ENCODE data around the gene GMNC.

The GMNC gene

DNA sequence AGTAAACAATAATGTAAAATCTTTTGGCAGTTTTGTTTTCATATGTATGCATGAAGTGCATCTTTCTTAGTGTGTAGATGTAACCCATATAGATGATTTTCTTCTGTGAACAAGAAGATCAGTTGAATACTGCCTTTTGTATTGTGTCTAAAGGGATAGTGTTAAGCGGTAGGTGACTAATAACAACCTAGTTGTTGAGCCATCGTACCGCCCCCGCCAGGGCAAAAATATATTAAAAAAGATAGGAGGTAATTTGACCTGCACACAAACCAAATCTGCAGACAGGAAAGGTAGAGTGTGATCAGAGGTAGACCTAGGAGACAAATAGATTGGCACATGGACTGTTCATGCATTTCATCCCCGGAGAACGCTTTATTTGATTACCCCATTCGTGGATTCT lies 3.3 kb upstream of the GMNC start:
- TF ChIP-seq CTCF (IDR thresholded peaks at IDR 0.05), result no peak
- no peak for DNase-seq (ENCODE audit: low spot score)
- H3K4me3 ChIP-seq, result no peak overlapping the region
- no peak overlapping the region for H3K27ac ChIP-seq

DNA sequence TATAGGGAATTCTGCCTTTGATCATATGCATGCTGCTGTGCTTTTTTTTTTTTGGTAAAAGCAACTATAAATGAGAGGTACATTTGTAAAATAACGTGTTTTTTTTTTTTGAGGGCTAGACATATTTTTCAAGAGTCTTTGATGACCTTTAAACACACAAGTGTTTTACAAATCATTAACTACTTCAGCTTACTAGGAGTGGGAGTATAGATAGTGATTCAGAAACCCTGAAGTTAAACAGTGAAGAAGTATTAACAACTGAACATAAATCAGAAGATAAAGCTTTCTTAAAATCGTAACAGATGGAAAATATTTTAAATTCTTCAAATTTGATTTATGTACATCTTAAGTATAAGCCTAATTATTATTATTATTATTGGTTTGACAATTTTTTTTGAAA lies 2.9 kb upstream of the GMNC start:
- no peak for TF ChIP-seq CTCF (IDR thresholded peaks at IDR 0.05)
- Histone ChIP-seq H3K27ac (no peak overlapping the region), H3K4me3 (no peak overlapping the region)
- DNase-seq (ENCODE audit: low spot score), result no peak

- no peak for TF ChIP-seq CTCF (IDR thresholded peaks at IDR 0.05)
- Histone ChIP-seq H3K4me3 (no peak overlapping the region), H3K27ac (no peak overlapping the region)
- DNase-seq (ENCODE audit: low spot score), result no peak
These were observed 1.5 kb upstream of the GMNC start for GRCh38 chr3:190864002-190864401.

- no peak for TF ChIP-seq CTCF (IDR thresholded peaks at IDR 0.05)
- DNase-seq (ENCODE audit: low spot score), result no peak
- Histone ChIP-seq H3K27ac (peak overlapping the region; percentile 70 to 73), H3K4me3 (peak overlapping the region; percentile 85)
These were observed 598 bp upstream of the GMNC start for GRCh38 chr3:190863119-190863465.

- DNase-seq (ENCODE audit: low spot score), result no peak
- Histone ChIP-seq H3K27ac (no peak overlapping the region), H3K4me3 (no peak overlapping the region)
- no peak for TF ChIP-seq CTCF (IDR thresholded peaks at IDR 0.05)
These were observed 2.0 kb downstream of the GMNC start for GRCh38 chr3:190860521-190860920.

DNA sequence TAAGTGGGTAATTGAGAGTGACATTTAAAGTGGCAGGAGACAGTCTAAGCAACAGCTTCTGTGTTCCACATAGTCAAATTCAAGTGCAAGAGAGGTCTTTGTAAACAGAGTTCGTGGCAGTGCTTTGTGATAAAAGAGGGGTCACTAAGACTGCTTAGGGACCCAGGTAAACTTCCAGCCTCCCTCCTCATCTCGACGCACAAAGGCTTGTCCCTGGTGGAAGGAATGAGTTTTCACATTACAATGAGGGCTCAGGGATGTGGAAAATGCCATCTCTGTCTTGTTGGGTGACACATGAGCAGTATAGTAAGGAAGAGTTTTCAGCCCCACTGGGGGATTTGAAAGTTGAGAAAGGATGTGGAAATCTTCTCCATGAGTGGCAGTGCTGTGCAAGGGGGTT lies 7.3 kb downstream of the GMNC start:
- Histone ChIP-seq H3K4me3 (no peak overlapping the region), H3K27ac (no peak overlapping the region)
- TF ChIP-seq CTCF (IDR thresholded peaks at IDR 0.05), result no peak
- no peak for DNase-seq (ENCODE audit: low spot score)

GRCh38 chr3:190854062-190854461 lies 8.4 kb downstream of the GMNC start:
- Histone ChIP-seq H3K27ac (no peak overlapping the region), H3K4me3 (no peak overlapping the region)
- DNase-seq (ENCODE audit: low spot score), result no peak
- no peak for TF ChIP-seq CTCF (IDR thresholded peaks at IDR 0.05)
